Stimulated activated CD4-positive, alpha-beta T cell treated with anti-CD3 and anti-CD28 coated beads, Interleukin-2, amount 100 ng/mL, for 48 hours (primary cell): ENCODE data around the gene SRP72.

Experiments used
- DNase-seq, 2 donors: peaks; one replicate each; pipeline ENCODE4 v3.0.0-alpha.2; 2020

The SRP72 gene

DNA sequence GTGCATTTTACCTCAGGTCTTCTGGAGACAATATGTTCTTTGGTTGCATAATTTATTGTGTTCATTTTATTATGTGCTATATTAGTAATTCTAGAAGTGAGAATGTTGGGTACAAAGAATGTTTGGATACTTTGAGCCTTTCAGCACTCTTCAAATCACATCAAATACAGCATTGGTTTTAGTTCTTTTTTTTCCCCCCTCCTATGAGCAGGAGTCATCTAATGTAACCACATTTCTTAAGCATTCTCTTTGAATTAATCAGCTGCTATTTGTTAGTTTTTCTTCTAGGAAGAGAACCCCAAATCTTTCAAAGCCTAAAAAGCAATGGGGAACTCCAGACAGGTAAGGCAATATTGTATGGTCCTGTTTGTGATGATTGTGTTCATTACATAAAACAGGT lies 84.9 kb downstream of the SRP72 start:
- DNase-seq, result no peak
